H1 (cell line): Measurements from ENCODE around the gene HEATR9.

ENCODE experiments used
- CBX5 ChIP-seq: fragments of 300-800, 300-1000 bp; sonication (generic); IDR thresholded peaks from 2 replicates; pipeline ENCODE4 v1.7.1; 2016; ENCODE audit warnings: antibody characterized with exemption, low read length, low read depth
- EP300 ChIP-seq, 2 experiments: IDR thresholded peaks; 1 replicate in 1 of 2; 2 replicates in 1 of 2; pipeline ENCODE4 v1.6.1; 2011 to 2012; ENCODE audit warnings: low read depth in 2 of 2, low read length in 2 of 2, mild to moderate bottlenecking in 2 of 2, borderline replicate concordance in 1 of 2, inconsistent platforms in 1 of 2, moderate library complexity in 1 of 2
- EZH2 ChIP-seq: fragments of 200-600 bp; sonication (generic); IDR thresholded peaks from 2 replicates; pipeline ENCODE4 v1.7.1; 2012; ENCODE audit warnings: low read depth, mild to moderate bottlenecking, moderate library complexity, low read length, inconsistent platforms; ENCODE audit not compliant: severe bottlenecking
- NRF1 ChIP-seq: IDR thresholded peaks from 2 replicates; pipeline ENCODE4 v1.6.1; 2011; ENCODE audit warnings: mild to moderate bottlenecking, low read depth, low read length, improper control_type of control experiment
- PHF8 ChIP-seq: fragments of 200-600 bp; sonication (generic); conservative IDR thresholded peaks from 2 replicates; pipeline ENCODE4 v1.7.1; 2012; ENCODE audit warnings: low read depth, mild to moderate bottlenecking, inconsistent platforms, low read length, moderate library complexity
- POLR2A ChIP-seq, 2 experiments: IDR thresholded peaks; 1 replicate in 1 of 2; 2 replicates in 1 of 2; pipeline ENCODE4 v1.6.1; 2011; ENCODE audit warnings: low read depth in 2 of 2, low read length in 2 of 2, mild to moderate bottlenecking in 2 of 2; ENCODE audit errors: control extremely low read depth in 1 of 2
- RAD21 ChIP-seq, 2 experiments: IDR thresholded peaks in 1 of 2; conservative IDR thresholded peaks in 1 of 2; 2 replicates each; pipeline ENCODE4 v1.6.1; 2011; ENCODE audit warnings: low read depth in 2 of 2, low read length in 2 of 2, improper control_type of control experiment in 1 of 2, inconsistent platforms in 1 of 2, mild to moderate bottlenecking in 1 of 2, moderate library complexity in 1 of 2
- RFX5 ChIP-seq: IDR thresholded peaks from 2 replicates; pipeline ENCODE4 v1.6.1; 2011; ENCODE audit warnings: low read depth, low read length, improper control_type of control experiment, borderline replicate concordance
- SP2 ChIP-seq: IDR thresholded peaks from 2 replicates; pipeline ENCODE4 v1.6.1; 2012; ENCODE audit warnings: mild to moderate bottlenecking, low read length, inconsistent platforms
- TEAD4 ChIP-seq: IDR thresholded peaks from 2 replicates; pipeline ENCODE4 v1.6.1; 2012; ENCODE audit warnings: low read depth, low read length, inconsistent platforms, mixed read lengths
- TF ChIP-seq, protein P1 (sequence below), 3 experiments: IDR thresholded peaks; 1 replicate in 2 of 3; 2 replicates in 1 of 3; pipeline versions ENCODE4 v1.5.1 to v1.6.1; 2011; ENCODE audit warnings: low read length in 3 of 3, mild to moderate bottlenecking in 3 of 3, inconsistent platforms in 2 of 3, low read depth in 1 of 3, moderate library complexity in 1 of 3; ENCODE audit not compliant: insufficient read depth in 1 of 3; ENCODE audit errors: control extremely low read depth in 1 of 3
- TF ChIP-seq, protein P2 (sequence below): IDR thresholded peaks from 2 replicates; pipeline ENCODE4 v1.6.1; 2011; ENCODE audit warnings: low read depth, mild to moderate bottlenecking, low read length; ENCODE audit not compliant: insufficient read depth
- TF ChIP-seq, protein P3 (sequence below): IDR thresholded peaks from 2 replicates; pipeline ENCODE4 v1.6.1; 2012; ENCODE audit warnings: inconsistent platforms

DNA sequence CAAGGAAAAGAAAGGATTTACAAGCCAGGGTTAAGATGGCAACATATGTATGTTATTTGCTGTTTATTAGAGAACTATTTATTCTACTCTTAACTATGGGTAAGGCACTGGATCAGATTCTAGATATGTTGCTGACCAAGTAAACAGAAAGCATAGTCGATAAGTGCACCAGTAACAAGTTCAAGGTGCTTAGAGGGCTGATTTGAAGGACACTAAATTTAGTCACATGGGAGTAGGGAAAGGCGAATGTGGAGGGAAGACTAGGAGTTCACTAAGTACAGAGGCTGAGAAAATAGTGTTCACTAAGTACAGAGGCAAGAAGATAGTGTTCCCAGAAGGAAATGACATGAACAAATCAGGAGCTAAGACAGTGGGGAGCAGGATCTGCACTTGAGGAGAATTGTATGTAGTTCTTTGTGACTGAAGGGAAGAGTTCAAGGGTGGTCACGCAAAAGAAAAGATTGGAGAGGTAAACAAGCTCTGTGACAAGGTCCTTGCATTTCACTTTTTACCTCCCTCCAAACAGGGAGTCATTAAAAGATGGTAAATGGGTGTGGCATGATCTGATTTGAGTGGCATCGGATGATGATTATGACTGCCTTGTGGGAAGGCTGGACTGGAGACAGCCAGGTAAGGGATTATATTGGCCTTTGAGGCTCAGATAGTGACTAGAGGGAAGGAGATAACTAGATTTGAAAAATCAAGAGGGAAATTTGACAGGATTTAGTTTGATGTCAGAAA is 20.9 kb downstream of the HEATR9 start:
- TF ChIP-seq, protein P1, sequence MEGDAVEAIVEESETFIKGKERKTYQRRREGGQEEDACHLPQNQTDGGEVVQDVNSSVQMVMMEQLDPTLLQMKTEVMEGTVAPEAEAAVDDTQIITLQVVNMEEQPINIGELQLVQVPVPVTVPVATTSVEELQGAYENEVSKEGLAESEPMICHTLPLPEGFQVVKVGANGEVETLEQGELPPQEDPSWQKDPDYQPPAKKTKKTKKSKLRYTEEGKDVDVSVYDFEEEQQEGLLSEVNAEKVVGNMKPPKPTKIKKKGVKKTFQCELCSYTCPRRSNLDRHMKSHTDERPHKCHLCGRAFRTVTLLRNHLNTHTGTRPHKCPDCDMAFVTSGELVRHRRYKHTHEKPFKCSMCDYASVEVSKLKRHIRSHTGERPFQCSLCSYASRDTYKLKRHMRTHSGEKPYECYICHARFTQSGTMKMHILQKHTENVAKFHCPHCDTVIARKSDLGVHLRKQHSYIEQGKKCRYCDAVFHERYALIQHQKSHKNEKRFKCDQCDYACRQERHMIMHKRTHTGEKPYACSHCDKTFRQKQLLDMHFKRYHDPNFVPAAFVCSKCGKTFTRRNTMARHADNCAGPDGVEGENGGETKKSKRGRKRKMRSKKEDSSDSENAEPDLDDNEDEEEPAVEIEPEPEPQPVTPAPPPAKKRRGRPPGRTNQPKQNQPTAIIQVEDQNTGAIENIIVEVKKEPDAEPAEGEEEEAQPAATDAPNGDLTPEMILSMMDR (IDR thresholded peaks at IDR 0.05; ENCODE audit: control extremely low read depth in 1 of 3, insufficient read depth in 1 of 3, low read depth in 1 of 3, low read length in 3 of 3), result no peak
- no peak for TF ChIP-seq EP300 (IDR thresholded peaks at IDR 0.05; ENCODE audit: borderline replicate concordance in 1 of 2, low read depth in 2 of 2, low read length in 2 of 2)
- TF ChIP-seq, protein P2, sequence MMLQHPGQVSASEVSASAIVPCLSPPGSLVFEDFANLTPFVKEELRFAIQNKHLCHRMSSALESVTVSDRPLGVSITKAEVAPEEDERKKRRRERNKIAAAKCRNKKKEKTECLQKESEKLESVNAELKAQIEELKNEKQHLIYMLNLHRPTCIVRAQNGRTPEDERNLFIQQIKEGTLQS, result no peak
- no peak for TF ChIP-seq POLR2A (IDR thresholded peaks at IDR 0.05; ENCODE audit: control extremely low read depth in 1 of 2, low read depth in 2 of 2, low read length in 2 of 2)
- no peak for TF ChIP-seq PHF8
- TF ChIP-seq NRF1, result no peak
- TF ChIP-seq RAD21 (IDR thresholded peaks at IDR 0.05 in 1 of 2, conservative IDR thresholded peaks at IDR 0.05 in 1 of 2; ENCODE audit: low read depth in 2 of 2, low read length in 2 of 2), result no peak
- no peak for TF ChIP-seq CBX5
- TF ChIP-seq, protein P3, sequence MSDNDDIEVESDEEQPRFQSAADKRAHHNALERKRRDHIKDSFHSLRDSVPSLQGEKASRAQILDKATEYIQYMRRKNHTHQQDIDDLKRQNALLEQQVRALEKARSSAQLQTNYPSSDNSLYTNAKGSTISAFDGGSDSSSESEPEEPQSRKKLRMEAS, result no peak
- no peak for TF ChIP-seq EZH2
- no peak for TF ChIP-seq SP2
- TF ChIP-seq TEAD4, result no peak
- no peak for TF ChIP-seq RFX5
